ENCODE measurements around the gene RBMS1. TPM values are rescaled to one million over a fixed set of nuclear protein-coding genes. Genes with fewer than 3 reads are reported as not detected.

Gene RBMS1
- total and polyA plus RNA-seq, 2 experiments from 2014 or later = 55.5 to 94.8 TPM

DNA sequence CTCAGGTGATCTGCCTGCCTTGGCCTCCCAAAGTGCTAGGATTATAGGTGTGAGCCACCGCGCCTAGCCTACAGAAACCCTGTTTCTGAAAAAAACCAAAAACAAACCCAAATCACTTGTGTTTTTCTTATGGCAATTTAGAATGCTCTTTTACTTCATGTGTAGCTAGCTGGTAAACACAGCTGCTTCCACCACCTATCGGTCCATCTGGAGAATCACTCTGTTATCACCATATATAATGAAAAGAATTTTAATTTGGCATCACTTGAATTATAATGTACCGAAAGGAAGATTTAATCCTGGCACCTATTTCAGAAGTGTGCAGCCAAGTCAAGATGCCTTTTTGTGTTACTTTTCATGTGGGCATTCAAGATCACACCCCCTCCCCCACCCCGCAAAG lies 207.1 kb downstream of the RBMS1 start:
- Histone ChIP-seq H3K4me3 (no peak overlapping the region), H2AFZ (no peak overlapping the region), H3K4me1 (ENCODE audit: insufficient read depth) (no peaks in the 10 kb centered on the region), H4K20me1 (replicated peaks; ENCODE audit: insufficient read depth) (no peaks in the 10 kb centered on the region; the same call in 1 of the 2 replicates), H3K36me3 (ENCODE audit: insufficient read depth) (0 out of 2 replicates have a peak, but pooled peaks cover 9% of the 10 kb centered on the region), H3K79me2 (replicated peaks; ENCODE audit: insufficient read depth) (no peaks in the 10 kb centered on the region), H3K27ac (ENCODE audit: low read depth) (no peak overlapping the region), H3K9me2 (ENCODE audit: insufficient read depth) (no peaks in the 10 kb centered on the region), H3F3A (replicated peaks; ENCODE audit: low read depth) (no peaks in the 10 kb centered on the region), H3K4me2 (no peak overlapping the region), H3K27me3 (ENCODE audit: insufficient read depth) (no peaks in the 10 kb centered on the region)
- DNase-seq (ENCODE audit: low spot score) (no peak), ATAC-seq (no peak)
- Mint-ChIP-seq H3K4me3 (no peak overlapping the region), H3K36me3 (ENCODE audit: low read depth) (peaks cover 21% of the 10 kb centered on the region), H3K4me1 (no peaks in the 10 kb centered on the region), H3K27me3 (ENCODE audit: insufficient read depth, low read depth, poor library complexity) (no peaks in the 10 kb centered on the region), H3K27ac (no peak overlapping the region), H3K9me3 (no peaks in the 10 kb centered on the region)
- TF ChIP-seq NANOG (IDR thresholded peaks at IDR 0.05; ENCODE audit: borderline replicate concordance) = no peak
- TF ChIP-seq, protein P1, sequence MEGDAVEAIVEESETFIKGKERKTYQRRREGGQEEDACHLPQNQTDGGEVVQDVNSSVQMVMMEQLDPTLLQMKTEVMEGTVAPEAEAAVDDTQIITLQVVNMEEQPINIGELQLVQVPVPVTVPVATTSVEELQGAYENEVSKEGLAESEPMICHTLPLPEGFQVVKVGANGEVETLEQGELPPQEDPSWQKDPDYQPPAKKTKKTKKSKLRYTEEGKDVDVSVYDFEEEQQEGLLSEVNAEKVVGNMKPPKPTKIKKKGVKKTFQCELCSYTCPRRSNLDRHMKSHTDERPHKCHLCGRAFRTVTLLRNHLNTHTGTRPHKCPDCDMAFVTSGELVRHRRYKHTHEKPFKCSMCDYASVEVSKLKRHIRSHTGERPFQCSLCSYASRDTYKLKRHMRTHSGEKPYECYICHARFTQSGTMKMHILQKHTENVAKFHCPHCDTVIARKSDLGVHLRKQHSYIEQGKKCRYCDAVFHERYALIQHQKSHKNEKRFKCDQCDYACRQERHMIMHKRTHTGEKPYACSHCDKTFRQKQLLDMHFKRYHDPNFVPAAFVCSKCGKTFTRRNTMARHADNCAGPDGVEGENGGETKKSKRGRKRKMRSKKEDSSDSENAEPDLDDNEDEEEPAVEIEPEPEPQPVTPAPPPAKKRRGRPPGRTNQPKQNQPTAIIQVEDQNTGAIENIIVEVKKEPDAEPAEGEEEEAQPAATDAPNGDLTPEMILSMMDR (conservative IDR thresholded peaks at IDR 0.05; ENCODE audit: low read depth in 2 of 2) = no peak
- TF ChIP-seq EZH2 (IDR thresholded peaks at IDR 0.05; ENCODE audit: low read depth, unreplicated experiment) = no peak
- TF ChIP-seq ZNF114 (CRISPR knock-in tag; IDR thresholded peaks at IDR 0.05) = no peak
- TF ChIP-seq POLR2AphosphoS5 (IDR thresholded peaks at IDR 0.05; ENCODE audit: low read depth) = no peak
- TF ChIP-seq CREB1 (CRISPR knock-in tag; IDR thresholded peaks at IDR 0.05; ENCODE audit: low read depth) = no peak
- no peak for TF ChIP-seq ZNF331 (CRISPR knock-in tag; IDR thresholded peaks at IDR 0.05; ENCODE audit: low read depth)
- TF ChIP-seq EZH2phosphoT487 (IDR thresholded peaks at IDR 0.05; ENCODE audit: unreplicated experiment) = no peak
- TF ChIP-seq STAT1 (IDR thresholded peaks at IDR 0.05; ENCODE audit: unreplicated experiment) = no peak
- TF ChIP-seq, protein P2, sequence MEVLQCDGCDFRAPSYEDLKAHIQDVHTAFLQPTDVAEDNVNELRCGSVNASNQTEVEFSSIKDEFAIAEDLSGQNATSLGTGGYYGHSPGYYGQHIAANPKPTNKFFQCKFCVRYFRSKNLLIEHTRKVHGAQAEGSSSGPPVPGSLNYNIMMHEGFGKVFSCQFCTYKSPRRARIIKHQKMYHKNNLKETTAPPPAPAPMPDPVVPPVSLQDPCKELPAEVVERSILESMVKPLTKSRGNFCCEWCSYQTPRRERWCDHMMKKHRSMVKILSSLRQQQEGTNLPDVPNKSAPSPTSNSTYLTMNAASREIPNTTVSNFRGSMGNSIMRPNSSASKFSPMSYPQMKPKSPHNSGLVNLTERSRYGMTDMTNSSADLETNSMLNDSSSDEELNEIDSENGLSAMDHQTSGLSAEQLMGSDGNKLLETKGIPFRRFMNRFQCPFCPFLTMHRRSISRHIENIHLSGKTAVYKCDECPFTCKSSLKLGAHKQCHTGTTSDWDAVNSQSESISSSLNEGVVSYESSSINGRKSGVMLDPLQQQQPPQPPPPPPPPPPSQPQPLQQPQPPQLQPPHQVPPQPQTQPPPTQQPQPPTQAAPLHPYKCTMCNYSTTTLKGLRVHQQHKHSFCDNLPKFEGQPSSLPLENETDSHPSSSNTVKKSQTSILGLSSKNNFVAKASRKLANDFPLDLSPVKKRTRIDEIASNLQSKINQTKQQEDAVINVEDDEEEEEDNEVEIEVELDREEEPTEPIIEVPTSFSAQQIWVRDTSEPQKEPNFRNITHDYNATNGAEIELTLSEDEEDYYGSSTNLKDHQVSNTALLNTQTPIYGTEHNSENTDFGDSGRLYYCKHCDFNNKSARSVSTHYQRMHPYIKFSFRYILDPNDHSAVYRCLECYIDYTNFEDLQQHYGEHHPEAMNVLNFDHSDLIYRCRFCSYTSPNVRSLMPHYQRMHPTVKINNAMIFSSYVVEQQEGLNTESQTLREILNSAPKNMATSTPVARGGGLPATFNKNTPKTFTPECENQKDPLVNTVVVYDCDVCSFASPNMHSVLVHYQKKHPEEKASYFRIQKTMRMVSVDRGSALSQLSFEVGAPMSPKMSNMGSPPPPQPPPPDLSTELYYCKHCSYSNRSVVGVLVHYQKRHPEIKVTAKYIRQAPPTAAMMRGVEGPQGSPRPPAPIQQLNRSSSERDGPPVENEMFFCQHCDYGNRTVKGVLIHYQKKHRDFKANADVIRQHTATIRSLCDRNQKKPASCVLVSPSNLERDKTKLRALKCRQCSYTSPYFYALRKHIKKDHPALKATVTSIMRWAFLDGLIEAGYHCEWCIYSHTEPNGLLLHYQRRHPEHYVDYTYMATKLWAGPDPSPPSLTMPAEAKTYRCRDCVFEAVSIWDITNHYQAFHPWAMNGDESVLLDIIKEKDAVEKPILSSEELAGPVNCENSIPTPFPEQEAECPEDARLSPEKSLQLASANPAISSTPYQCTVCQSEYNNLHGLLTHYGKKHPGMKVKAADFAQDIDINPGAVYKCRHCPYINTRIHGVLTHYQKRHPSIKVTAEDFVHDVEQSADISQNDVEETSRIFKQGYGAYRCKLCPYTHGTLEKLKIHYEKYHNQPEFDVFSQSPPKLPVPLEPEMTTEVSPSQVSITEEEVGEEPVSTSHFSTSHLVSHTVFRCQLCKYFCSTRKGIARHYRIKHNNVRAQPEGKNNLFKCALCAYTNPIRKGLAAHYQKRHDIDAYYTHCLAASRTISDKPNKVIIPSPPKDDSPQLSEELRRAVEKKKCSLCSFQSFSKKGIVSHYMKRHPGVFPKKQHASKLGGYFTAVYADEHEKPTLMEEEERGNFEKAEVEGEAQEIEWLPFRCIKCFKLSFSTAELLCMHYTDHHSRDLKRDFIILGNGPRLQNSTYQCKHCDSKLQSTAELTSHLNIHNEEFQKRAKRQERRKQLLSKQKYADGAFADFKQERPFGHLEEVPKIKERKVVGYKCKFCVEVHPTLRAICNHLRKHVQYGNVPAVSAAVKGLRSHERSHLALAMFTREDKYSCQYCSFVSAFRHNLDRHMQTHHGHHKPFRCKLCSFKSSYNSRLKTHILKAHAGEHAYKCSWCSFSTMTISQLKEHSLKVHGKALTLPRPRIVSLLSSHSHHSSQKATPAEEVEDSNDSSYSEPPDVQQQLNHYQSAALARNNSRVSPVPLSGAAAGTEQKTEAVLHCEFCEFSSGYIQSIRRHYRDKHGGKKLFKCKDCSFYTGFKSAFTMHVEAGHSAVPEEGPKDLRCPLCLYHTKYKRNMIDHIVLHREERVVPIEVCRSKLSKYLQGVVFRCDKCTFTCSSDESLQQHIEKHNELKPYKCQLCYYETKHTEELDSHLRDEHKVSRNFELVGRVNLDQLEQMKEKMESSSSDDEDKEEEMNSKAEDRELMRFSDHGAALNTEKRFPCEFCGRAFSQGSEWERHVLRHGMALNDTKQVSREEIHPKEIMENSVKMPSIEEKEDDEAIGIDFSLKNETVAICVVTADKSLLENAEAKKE (CRISPR knock-in tag; IDR thresholded peaks at IDR 0.05) = no peak
- TF ChIP-seq, protein P3, sequence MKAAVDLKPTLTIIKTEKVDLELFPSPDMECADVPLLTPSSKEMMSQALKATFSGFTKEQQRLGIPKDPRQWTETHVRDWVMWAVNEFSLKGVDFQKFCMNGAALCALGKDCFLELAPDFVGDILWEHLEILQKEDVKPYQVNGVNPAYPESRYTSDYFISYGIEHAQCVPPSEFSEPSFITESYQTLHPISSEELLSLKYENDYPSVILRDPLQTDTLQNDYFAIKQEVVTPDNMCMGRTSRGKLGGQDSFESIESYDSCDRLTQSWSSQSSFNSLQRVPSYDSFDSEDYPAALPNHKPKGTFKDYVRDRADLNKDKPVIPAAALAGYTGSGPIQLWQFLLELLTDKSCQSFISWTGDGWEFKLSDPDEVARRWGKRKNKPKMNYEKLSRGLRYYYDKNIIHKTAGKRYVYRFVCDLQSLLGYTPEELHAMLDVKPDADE (IDR thresholded peaks at IDR 0.05) = no peak
- TF ChIP-seq JUNB (IDR thresholded peaks at IDR 0.05; ENCODE audit: unreplicated experiment) = no peak
- TF ChIP-seq, protein P4, sequence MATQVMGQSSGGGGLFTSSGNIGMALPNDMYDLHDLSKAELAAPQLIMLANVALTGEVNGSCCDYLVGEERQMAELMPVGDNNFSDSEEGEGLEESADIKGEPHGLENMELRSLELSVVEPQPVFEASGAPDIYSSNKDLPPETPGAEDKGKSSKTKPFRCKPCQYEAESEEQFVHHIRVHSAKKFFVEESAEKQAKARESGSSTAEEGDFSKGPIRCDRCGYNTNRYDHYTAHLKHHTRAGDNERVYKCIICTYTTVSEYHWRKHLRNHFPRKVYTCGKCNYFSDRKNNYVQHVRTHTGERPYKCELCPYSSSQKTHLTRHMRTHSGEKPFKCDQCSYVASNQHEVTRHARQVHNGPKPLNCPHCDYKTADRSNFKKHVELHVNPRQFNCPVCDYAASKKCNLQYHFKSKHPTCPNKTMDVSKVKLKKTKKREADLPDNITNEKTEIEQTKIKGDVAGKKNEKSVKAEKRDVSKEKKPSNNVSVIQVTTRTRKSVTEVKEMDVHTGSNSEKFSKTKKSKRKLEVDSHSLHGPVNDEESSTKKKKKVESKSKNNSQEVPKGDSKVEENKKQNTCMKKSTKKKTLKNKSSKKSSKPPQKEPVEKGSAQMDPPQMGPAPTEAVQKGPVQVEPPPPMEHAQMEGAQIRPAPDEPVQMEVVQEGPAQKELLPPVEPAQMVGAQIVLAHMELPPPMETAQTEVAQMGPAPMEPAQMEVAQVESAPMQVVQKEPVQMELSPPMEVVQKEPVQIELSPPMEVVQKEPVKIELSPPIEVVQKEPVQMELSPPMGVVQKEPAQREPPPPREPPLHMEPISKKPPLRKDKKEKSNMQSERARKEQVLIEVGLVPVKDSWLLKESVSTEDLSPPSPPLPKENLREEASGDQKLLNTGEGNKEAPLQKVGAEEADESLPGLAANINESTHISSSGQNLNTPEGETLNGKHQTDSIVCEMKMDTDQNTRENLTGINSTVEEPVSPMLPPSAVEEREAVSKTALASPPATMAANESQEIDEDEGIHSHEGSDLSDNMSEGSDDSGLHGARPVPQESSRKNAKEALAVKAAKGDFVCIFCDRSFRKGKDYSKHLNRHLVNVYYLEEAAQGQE (IDR thresholded peaks at IDR 0.05; ENCODE audit: unreplicated experiment) = no peak

All from GM23338 (cell line).